ENCODE data around the gene SUPV3L1. TPM values are rescaled to one million over a fixed set of nuclear protein-coding genes. Genes with fewer than 3 reads are reported as not detected.
"Not testable (repeated sequence)": the region's sequence is repeated elsewhere in the genome, so short reads cannot be mapped to it uniquely, and the experiment has no call there.

Gene SUPV3L1
- total RNA-seq, 1 experiment from 2014 or later: 55.3 TPM

GRCh38 chr10:69172241-69172982 lies 7.6 kb upstream of the SUPV3L1 start:
- H3K4me3 ChIP-seq (ENCODE audit: low read depth, low read length, poor library complexity, severe bottlenecking): no peak overlapping the region
- H3K27ac ChIP-seq (ENCODE audit: low read depth, low read length, poor library complexity, severe bottlenecking): no peak overlapping the region
- ChIA-PET POLR2A (ENCODE audit: low non-redundant PET) (no interaction called here), CTCF (no interaction called here)
- no TSS peak for BruUV-seq (replicated peaks)
- no peaks in the 10 kb centered on the region for H3K9me3 ChIP-seq (ENCODE audit: low read depth, low read length, poor library complexity, severe bottlenecking)
- H3K36me3 ChIP-seq (ENCODE audit: insufficient read depth, low read length, poor library complexity, severe bottlenecking): peaks cover 9% of the 10 kb centered on the region
- no peaks in the 10 kb centered on the region for H3K27me3 ChIP-seq (replicated peaks; ENCODE audit: insufficient read depth, low read depth, low read length, poor library complexity)
- no peak for DNase-seq (ENCODE audit: low spot score)
- intact Hi-C loops (cut with micrococcal nuclease; ENCODE audit: unreplicated experiment): no loop called here
- no peaks in the 10 kb centered on the region for H3K4me1 ChIP-seq (ENCODE audit: insufficient read depth, low read length, poor library complexity, severe bottlenecking)
- TF ChIP-seq CTCF (conservative IDR thresholded peaks at IDR 0.05; ENCODE audit: low read depth, low read length): no peak
- TF ChIP-seq EZH2 (IDR thresholded peaks at IDR 0.05; ENCODE audit: borderline replicate concordance, low read depth, low read length, poor library complexity, severe bottlenecking): no peak

- POLR2A ChIA-PET (ENCODE audit: low non-redundant PET); H3K27ac ChIP-seq (ENCODE audit: low read depth, low read length, poor library complexity, severe bottlenecking); DNase-seq (ENCODE audit: low spot score); H3K4me3 ChIP-seq (ENCODE audit: low read depth, low read length, poor library complexity, severe bottlenecking); H3K27me3 ChIP-seq (replicated peaks; ENCODE audit: insufficient read depth, low read depth, low read length, poor library complexity); H3K4me1 ChIP-seq (ENCODE audit: insufficient read depth, low read length, poor library complexity, severe bottlenecking); CTCF ChIA-PET; H3K9me3 ChIP-seq (ENCODE audit: low read depth, low read length, poor library complexity, severe bottlenecking); H3K36me3 ChIP-seq (ENCODE audit: insufficient read depth, low read length, poor library complexity, severe bottlenecking); BruUV-seq (replicated peaks): not testable (repeated sequence)
- intact Hi-C loops (cut with micrococcal nuclease; ENCODE audit: unreplicated experiment): loop anchor here (5.0 kb wide), 1 partner anchor 53 kb away; the partner anchor contains the start of gene VPS26A
These were observed 4.7 kb upstream of the SUPV3L1 start for GRCh38 chr10:69175326-69175725.

GRCh38 chr10:69176823-69177222 lies 3.2 kb upstream of the SUPV3L1 start:
- Histone ChIP-seq H3K9me3 (ENCODE audit: low read depth, low read length, poor library complexity, severe bottlenecking) (no peaks in the 10 kb centered on the region), H3K27me3 (replicated peaks; ENCODE audit: insufficient read depth, low read depth, low read length, poor library complexity) (no peaks in the 10 kb centered on the region), H3K36me3 (ENCODE audit: insufficient read depth, low read length, poor library complexity, severe bottlenecking) (no peaks in the 10 kb centered on the region), H3K4me1 (ENCODE audit: insufficient read depth, low read length, poor library complexity, severe bottlenecking) (peaks cover 9% of the 10 kb centered on the region), H3K27ac (ENCODE audit: low read depth, low read length, poor library complexity, severe bottlenecking) (no peak overlapping the region), H3K4me3 (ENCODE audit: low read depth, low read length, poor library complexity, severe bottlenecking) (no peak overlapping the region)
- no peak for DNase-seq (ENCODE audit: low spot score)
- intact Hi-C loops (cut with micrococcal nuclease; ENCODE audit: unreplicated experiment): loop anchor here (5.0 kb wide), 1 partner anchor 55 kb away; the partner anchor contains the start of gene VPS26A
- ChIA-PET POLR2A (ENCODE audit: low non-redundant PET) (no interaction called here), CTCF (no interaction called here)
- no TSS peak for BruUV-seq (replicated peaks)
- TF ChIP-seq EZH2 (IDR thresholded peaks at IDR 0.05; ENCODE audit: borderline replicate concordance, low read depth, low read length, poor library complexity, severe bottlenecking) (no peak), CTCF (conservative IDR thresholded peaks at IDR 0.05; ENCODE audit: low read depth, low read length) (no peak)
